ENCODE results near the gene TSHR.

Gene TSHR

DNA sequence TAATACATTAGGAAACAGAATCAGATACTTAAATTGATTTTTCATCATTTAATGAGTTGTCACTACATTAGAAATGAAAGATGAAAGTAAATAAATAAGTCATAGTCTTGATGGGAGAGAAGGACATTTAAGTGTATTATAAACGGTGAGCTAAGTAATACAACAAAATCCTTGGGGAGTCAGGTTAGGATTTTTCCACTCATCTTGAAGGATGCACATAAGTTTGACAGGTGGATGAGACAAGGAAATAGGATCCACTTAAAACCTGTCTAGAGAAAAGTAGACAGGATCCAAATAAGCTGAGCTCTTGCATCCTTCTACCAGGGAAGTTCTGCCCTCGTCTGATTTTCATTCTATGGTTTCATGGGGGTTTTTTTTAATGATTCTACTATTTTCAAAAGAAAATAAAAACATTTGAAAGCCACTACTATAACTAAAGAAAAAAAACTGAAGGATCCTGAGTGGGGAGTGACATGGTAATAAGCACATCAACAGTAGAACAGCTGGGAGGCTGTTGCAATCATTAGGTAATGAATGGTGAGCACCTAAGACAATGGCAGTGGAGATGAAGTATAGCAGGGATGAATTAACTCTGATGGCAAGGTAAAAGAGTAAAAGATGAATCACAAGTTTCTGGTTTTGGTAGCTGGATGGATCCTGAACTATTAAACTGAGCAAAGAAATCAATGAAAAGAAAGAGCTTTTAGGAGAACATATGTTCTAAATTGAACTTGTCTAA lies 30.9 kb upstream of the TSHR start:
- no peak for DNase-seq (ENCODE audit: low read depth, low spot score)
- H3K4me3 ChIP-seq (ENCODE audit: low read depth, low read length): no peak overlapping the region
- TF ChIP-seq, protein P1, sequence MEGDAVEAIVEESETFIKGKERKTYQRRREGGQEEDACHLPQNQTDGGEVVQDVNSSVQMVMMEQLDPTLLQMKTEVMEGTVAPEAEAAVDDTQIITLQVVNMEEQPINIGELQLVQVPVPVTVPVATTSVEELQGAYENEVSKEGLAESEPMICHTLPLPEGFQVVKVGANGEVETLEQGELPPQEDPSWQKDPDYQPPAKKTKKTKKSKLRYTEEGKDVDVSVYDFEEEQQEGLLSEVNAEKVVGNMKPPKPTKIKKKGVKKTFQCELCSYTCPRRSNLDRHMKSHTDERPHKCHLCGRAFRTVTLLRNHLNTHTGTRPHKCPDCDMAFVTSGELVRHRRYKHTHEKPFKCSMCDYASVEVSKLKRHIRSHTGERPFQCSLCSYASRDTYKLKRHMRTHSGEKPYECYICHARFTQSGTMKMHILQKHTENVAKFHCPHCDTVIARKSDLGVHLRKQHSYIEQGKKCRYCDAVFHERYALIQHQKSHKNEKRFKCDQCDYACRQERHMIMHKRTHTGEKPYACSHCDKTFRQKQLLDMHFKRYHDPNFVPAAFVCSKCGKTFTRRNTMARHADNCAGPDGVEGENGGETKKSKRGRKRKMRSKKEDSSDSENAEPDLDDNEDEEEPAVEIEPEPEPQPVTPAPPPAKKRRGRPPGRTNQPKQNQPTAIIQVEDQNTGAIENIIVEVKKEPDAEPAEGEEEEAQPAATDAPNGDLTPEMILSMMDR (IDR thresholded peaks at IDR 0.05; ENCODE audit: insufficient read depth, low read length, missing control alignments): no peak
- CTCF ChIA-PET: no interaction called here
- POLR2A ChIA-PET: no interaction called here

DNA sequence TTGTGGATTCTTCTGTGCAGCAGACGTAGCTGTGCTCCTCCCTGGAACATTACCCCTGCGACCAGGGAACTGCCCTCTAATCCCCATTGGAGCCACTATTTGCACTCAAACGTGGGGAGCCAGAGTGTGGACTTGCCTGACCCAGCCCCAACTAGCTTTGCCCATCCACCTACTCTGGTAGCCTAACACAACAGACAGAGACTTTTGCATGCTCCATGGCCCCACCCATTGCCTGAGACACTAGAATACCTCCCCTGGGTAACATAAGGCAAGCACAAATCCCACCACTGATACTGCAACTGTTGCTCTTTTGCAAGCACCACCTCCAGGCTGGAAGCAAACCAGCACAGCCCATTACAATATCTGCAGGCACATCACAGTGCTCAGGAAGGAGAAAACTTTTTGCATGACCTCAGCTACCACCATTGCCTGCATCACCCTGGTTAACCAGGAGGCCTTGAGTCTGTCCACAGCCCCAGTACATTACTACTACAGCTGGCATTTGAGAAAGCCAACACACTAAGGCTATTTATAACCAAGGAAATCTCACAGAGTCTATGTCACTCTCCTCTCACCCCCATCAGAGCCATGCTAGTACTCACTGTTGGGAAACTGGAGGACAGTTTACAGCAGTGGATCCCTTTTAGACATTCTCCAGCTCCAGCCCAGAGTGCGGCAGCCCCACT lies 28.9 kb upstream of the TSHR start:
- TF ChIP-seq, protein P1 (IDR thresholded peaks at IDR 0.05; ENCODE audit: insufficient read depth, low read length, missing control alignments): no peak
- ChIA-PET CTCF (interaction anchor here (0.9 to 1.3 kb wide), 2 partner anchors 60 to 870 kb away, joined by 3 read pairs; no protein-coding TSS in a partner anchor), POLR2A (interaction anchor here (0.8 kb wide), 1 partner anchor 292 kb away, joined by 3 read pairs; no protein-coding TSS in a partner anchor)
- DNase-seq (ENCODE audit: low read depth, low spot score): peak; percentile 59
- H3K4me3 ChIP-seq (ENCODE audit: low read depth, low read length): no peak overlapping the region

DNA sequence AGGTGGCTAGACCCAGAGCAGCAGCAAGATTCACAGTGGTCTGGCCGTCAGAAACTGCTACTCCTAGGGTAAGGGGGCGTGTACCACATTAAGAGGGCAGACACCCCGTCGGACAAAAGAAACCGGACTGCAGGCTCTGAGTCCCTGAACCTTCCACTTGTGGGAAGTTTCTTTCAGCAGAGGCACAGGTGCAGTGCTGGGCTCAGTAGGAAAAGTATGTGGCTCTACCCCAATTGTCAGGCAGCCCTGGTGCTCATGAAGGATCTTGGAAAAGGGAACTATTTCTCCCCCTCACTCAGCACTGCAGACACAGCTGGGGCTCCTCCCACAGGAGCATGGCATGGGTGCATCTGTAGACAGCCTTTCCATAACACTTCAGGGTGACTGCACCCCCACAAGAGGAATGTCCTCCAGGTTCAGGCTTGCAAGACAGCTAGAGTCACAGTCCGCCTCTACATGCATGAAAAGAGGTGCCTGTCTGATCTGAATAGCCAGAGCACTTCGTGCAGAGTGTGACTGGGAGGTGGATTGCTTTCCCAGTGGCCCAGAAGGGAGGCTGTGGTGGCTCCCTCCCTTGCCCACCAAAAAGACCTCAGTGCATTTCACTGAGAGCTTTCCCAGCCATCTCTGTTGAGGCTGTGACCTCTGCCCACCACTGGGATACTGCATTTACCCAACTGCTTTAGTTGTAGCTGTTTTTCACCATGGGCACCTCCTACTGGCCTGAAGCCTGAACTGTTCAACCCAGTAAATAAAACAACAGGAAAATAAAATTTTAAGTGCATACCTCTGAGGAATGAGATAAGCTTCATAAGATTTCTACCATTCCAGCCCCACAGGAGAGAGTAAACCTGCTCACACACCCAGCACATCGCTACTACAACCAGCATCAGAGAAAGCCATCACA lies 28.1 kb upstream of the TSHR start:
- no peak overlapping the region for H3K4me3 ChIP-seq (ENCODE audit: low read depth, low read length)
- POLR2A ChIA-PET: interaction anchor here (0.8 kb wide), 1 partner anchor 292 kb away, joined by 3 read pairs; no protein-coding TSS in a partner anchor
- TF ChIP-seq, protein P1 (IDR thresholded peaks at IDR 0.05; ENCODE audit: insufficient read depth, low read length, missing control alignments): no peak
- DNase-seq (ENCODE audit: low read depth, low spot score): no peak
- CTCF ChIA-PET: no interaction called here

DNA sequence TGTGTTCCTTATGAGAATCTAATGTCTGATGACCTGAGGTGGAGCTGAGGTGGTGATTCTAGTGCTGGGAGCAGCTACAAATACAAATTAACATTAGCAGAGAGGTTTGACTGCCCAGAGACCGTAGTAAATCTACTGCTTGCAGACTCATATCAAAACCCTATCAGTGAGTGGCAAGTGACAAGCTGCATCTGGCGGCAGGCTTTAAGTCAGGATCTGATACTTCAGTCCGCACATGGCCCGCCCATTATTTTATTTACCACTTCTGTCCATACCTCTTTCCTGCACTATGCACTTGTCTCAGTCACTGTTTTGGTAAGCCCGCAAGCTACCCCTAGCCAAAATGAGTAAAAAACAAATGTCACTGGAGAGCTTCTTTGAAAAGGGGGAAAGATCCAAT lies 25.3 kb upstream of the TSHR start:
- H3K4me3 ChIP-seq (ENCODE audit: low read depth, low read length): no peak overlapping the region
- CTCF ChIA-PET: interaction anchor here (0.7 to 2.0 kb wide), 5 partner anchors 11 to 67 kb away, joined by 3 to 5 read pairs (median 3); partner anchors contain the start of genes CEP128 and TSHR
- no peak for DNase-seq (ENCODE audit: low read depth, low spot score)
- POLR2A ChIA-PET: no interaction called here
- TF ChIP-seq, protein P1 (IDR thresholded peaks at IDR 0.05; ENCODE audit: insufficient read depth, low read length, missing control alignments): no peak

DNA sequence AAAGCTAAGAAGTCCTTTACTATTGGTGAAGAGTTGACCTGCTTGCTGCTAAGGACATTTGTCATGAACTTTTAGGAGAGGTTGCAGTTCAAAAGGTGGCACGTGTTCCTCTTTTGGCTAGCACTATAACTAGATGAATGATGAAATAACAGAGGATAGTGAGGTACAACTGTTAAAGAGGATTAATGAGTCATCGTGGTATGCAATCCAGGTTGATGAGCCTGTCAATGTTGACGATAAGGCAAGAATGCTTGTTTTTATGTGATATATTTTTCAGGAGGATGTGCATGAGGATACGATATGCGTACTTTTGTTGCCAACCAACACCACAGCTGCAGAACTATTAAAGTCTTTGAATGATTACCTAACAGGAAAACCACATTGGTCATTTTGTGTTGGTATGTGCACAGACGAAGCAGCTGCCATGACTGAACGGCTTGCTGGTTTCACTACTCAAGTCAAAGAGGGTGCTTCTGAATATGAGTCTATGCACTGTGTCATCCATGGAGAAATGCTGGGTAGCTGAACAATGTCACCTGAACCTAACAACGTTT lies 24.5 kb upstream of the TSHR start:
- CTCF ChIA-PET: interaction anchor here (1.4 to 2.0 kb wide), 3 partner anchors 11 to 25 kb away, joined by 3 to 5 read pairs (median 5); partner anchors contain the start of genes CEP128 and TSHR
- peak; percentile 82 for DNase-seq (ENCODE audit: low read depth, low spot score)
- peak overlapping the region; percentile 27 for H3K4me3 ChIP-seq (ENCODE audit: low read depth, low read length)
- TF ChIP-seq, protein P1 (IDR thresholded peaks at IDR 0.05; ENCODE audit: insufficient read depth, low read length, missing control alignments): no peak
- POLR2A ChIA-PET: interaction anchor here (0.6 to 0.9 kb wide), 2 partner anchors 11 to 288 kb away, joined by 3 read pairs; partner anchors contain the start of gene CEP128

Data from AG04449 (cell line).